ENCODE results near the gene KRTAP2-4. TPM values are rescaled to one million over a fixed set of nuclear protein-coding genes. Genes with fewer than 3 reads are reported as not detected.
"Not testable (repeated sequence)": the region's sequence is repeated elsewhere in the genome, so short reads cannot be mapped to it uniquely, and the experiment has no call there.

KRTAP2-4 gene
- total and polyA plus RNA-seq, 2 of the 13 experiments (the other 11 are each of a cell fraction or from before 2014, with no cell fraction given), result not detected

- TF ChIP-seq ZFP82 (CRISPR knock-in tag; IDR thresholded peaks at IDR 0.05; ENCODE audit: borderline replicate concordance) (no peak), NR2C2 (CRISPR knock-in tag; IDR thresholded peaks at IDR 0.05; ENCODE audit: borderline replicate concordance) (no peak), RBM22 (optimal IDR thresholded peaks at IDR 0.05; ENCODE audit: low read length) (no peak), NFIB (CRISPR knock-in tag; IDR thresholded peaks at IDR 0.05; ENCODE audit: borderline replicate concordance) (no peak), SPEN (CRISPR knock-in tag; IDR thresholded peaks at IDR 0.05; ENCODE audit: low read depth) (no peak), PTBP1 (IDR thresholded peaks at IDR 0.05; ENCODE audit: low read depth, low read length, poor library complexity, severe bottlenecking) (no peak), NFAT5 (CRISPR knock-in tag; IDR thresholded peaks at IDR 0.05) (no peak)
Measured at GRCh38 chr17:41096055-41096454, 30.4 kb upstream of the KRTAP2-4 start (continued).

- ATAC-seq; H3K27me3 ChIP-seq (ENCODE audit: control insufficient read depth in 1 of 2, insufficient read depth in 2 of 2, low read length in 2 of 2); intact Hi-C loops (cut with micrococcal nuclease; ENCODE audit: unreplicated experiment); CTCF ChIA-PET (ENCODE audit: low intra/inter-chr PET ratio, low total read pairs); H3K9ac ChIP-seq (ENCODE audit: insufficient read depth, low read depth, low read length); H3K27ac ChIP-seq (ENCODE audit: extremely low read length, insufficient read depth, low read length); DNase-seq (ENCODE audit: low spot score); H4K20me1 ChIP-seq (ENCODE audit: insufficient read depth, low read length); H3K4me2 ChIP-seq (ENCODE audit: low read depth, low read length); in situ Hi-C loops (cut with HindIII; ENCODE audit: extremely low pct_ligation_motif_present, low pct_unique_long_range_greater_than_20kb); H3K4me1 ChIP-seq (ENCODE audit: insufficient read depth, low read length); FAIRE-seq; H3K36me3 ChIP-seq (replicated peaks in 1 of 2; ENCODE audit: control insufficient read depth in 1 of 2, insufficient read depth in 2 of 2, low read length in 2 of 2); H2AFZ ChIP-seq (ENCODE audit: low read length); H3K4me3 ChIP-seq (replicated peaks in 1 of 3; ENCODE audit: insufficient read depth in 1 of 3, low read depth in 2 of 3, low read length in 3 of 3); H3K79me2 ChIP-seq (ENCODE audit: insufficient read depth, low read length); BruUV-seq (replicated peaks); H3K9me3 ChIP-seq (ENCODE audit: low read length); POLR2A ChIA-PET: not testable (repeated sequence)
- 13% methylated on average over 4 of the region's 4 CpGs for WGBS (ENCODE audit: low lambda C conversion rate)
Measured at GRCh38 chr17:41088760-41089352, 23.2 kb upstream of the KRTAP2-4 start.

DNA sequence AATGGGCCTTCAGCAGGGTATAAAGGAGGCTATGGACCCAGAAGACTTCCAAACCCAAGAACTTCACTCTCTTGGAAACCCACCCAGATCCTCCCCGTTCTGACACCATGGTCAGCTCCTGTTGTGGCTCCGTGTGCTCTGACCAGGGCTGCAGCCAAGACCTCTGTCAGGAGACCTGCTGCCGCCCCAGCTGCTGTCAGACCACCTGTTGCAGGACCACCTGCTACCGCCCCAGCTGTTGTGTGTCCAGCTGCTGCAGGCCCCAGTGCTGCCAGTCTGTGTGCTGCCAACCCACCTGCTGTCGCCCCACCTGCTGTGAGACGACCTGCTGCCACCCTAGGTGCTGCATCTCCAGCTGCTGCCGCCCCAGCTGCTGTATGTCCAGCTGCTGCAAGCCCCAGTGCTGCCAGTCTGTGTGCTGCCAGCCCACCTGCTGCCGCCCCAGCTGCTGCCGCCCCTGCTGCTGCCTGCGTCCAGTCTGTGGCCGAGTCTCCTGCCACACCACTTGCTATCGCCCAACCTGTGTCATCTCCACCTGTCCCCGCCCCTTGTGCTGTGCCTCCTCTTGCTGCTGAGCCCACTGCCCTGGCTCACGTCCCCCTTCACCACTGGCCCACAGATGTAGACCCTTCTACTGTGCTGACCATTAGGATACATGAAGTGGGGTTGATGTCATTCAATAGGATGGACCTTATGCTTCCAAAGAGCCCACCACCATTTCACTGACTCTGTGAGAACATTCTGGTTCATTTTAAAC lies 18.6 kb upstream of the KRTAP2-4 start, which contains the start of gene KRTAP4-7:
TSS of gene KRTAP4-7 (plus strand) at position 51 of the 757 bp plus-strand sequence. CDS start at position 108, 57 bp downstream.
- H3K4me1 ChIP-seq (ENCODE audit: insufficient read depth, low read length); H3K27ac ChIP-seq (ENCODE audit: extremely low read length, insufficient read depth, low read length); H3K9me3 ChIP-seq (ENCODE audit: low read length); H3K4me3 ChIP-seq (replicated peaks in 1 of 3; ENCODE audit: insufficient read depth in 1 of 3, low read depth in 2 of 3, low read length in 3 of 3); POLR2A ChIA-PET; BruUV-seq (replicated peaks); H3K36me3 ChIP-seq (replicated peaks in 1 of 2; ENCODE audit: control insufficient read depth in 1 of 2, insufficient read depth in 2 of 2, low read length in 2 of 2); ATAC-seq; H3K79me2 ChIP-seq (ENCODE audit: insufficient read depth, low read length); H2AFZ ChIP-seq (ENCODE audit: low read length); H3K27me3 ChIP-seq (ENCODE audit: control insufficient read depth in 1 of 2, insufficient read depth in 2 of 2, low read length in 2 of 2); CTCF ChIA-PET (ENCODE audit: low intra/inter-chr PET ratio, low total read pairs); FAIRE-seq; in situ Hi-C loops (cut with HindIII; ENCODE audit: extremely low pct_ligation_motif_present, low pct_unique_long_range_greater_than_20kb); DNase-seq (ENCODE audit: low spot score); H4K20me1 ChIP-seq (ENCODE audit: insufficient read depth, low read length); H3K9ac ChIP-seq (ENCODE audit: insufficient read depth, low read depth, low read length); H3K4me2 ChIP-seq (ENCODE audit: low read depth, low read length); intact Hi-C loops (cut with micrococcal nuclease; ENCODE audit: unreplicated experiment): not testable (repeated sequence)
- 10% methylated on average over 6 of the region's 14 CpGs for WGBS (ENCODE audit: low lambda C conversion rate)

Measured in HepG2 (cell line).